HCT116 (cell line): ENCODE results near the gene BARD1.

Source experiments
- EGR1 ChIP-seq: IDR thresholded peaks from 2 replicates; pipeline ENCODE4 v1.6.1; 2012; ENCODE audit warnings: low read depth
- POLR2AphosphoS5 ChIP-seq: IDR thresholded peaks from 2 replicates; pipeline ENCODE4 v1.6.1; 2011; ENCODE audit warnings: mild to moderate bottlenecking, low read depth, low read length, moderate library complexity
- RAD21 ChIP-seq: IDR thresholded peaks from 2 replicates; pipeline ENCODE4 v1.6.1; 2012; ENCODE audit warnings: low read depth, mild to moderate bottlenecking
- SIN3A ChIP-seq: IDR thresholded peaks from 2 replicates; pipeline ENCODE4 v1.6.1; 2012; ENCODE audit warnings: low read depth
- ZNF274 ChIP-seq: fragments of 200-500 bp; sonication (Bioruptor generic); IDR thresholded peaks from 2 replicates; pipeline ENCODE4 v1.6.1; 2014; ENCODE audit warnings: mild to moderate bottlenecking, low read depth, low read length, inconsistent platforms
- TF ChIP-seq, protein P1 (sequence below): IDR thresholded peaks from 2 replicates; pipeline ENCODE4 v1.6.1; 2012; ENCODE audit warnings: low read depth
- TF ChIP-seq, protein P2 (sequence below), 3 experiments: fragments of 200-600 bp in 1 of 3; sonication (generic) in 1 of 3; IDR thresholded peaks in 2 of 3; conservative IDR thresholded peaks in 1 of 3; 2 replicates each; pipeline ENCODE4 v1.5.1; 2012 to 2017; ENCODE audit warnings: low read depth in 2 of 3, low read length in 2 of 3, antibody characterized with exemption in 1 of 3, borderline replicate concordance in 1 of 3, control low read depth in 1 of 3, mild to moderate bottlenecking in 1 of 3, mixed read lengths in 1 of 3, mixed run types in 1 of 3, moderate library complexity in 1 of 3; ENCODE audit not compliant: insufficient read depth in 1 of 3
- TF ChIP-seq, protein P3 (sequence below): IDR thresholded peaks from 2 replicates; pipeline ENCODE4 v1.6.1; 2012
- TF ChIP-seq, protein P4 (sequence below): IDR thresholded peaks from 2 replicates; pipeline ENCODE4 v1.6.1; 2011; ENCODE audit warnings: mild to moderate bottlenecking, low read length, moderate library complexity; ENCODE audit not compliant: insufficient replicate concordance; ENCODE audit errors: extremely low read depth

DNA sequence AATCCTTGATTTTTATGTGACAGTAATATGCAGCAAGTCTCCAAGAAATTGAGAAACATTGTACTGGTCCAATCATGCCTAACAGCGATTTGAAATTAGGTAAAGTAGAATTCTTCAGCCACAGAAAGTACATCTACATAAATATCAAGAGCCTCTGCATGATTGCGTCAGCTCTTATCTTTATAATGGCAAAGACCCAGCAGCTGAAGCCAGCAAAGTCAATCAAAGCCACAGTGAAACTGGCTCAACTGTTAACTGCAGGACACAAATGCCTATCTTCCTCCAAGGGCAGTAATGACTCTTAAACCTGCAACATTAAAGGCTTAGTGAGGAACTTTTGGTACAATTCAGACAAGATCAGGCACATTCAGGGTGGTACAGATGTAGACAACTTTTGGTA, 102.5 kb downstream of the BARD1 start:
- TF ChIP-seq ZNF274: no peak
- TF ChIP-seq, protein P1, sequence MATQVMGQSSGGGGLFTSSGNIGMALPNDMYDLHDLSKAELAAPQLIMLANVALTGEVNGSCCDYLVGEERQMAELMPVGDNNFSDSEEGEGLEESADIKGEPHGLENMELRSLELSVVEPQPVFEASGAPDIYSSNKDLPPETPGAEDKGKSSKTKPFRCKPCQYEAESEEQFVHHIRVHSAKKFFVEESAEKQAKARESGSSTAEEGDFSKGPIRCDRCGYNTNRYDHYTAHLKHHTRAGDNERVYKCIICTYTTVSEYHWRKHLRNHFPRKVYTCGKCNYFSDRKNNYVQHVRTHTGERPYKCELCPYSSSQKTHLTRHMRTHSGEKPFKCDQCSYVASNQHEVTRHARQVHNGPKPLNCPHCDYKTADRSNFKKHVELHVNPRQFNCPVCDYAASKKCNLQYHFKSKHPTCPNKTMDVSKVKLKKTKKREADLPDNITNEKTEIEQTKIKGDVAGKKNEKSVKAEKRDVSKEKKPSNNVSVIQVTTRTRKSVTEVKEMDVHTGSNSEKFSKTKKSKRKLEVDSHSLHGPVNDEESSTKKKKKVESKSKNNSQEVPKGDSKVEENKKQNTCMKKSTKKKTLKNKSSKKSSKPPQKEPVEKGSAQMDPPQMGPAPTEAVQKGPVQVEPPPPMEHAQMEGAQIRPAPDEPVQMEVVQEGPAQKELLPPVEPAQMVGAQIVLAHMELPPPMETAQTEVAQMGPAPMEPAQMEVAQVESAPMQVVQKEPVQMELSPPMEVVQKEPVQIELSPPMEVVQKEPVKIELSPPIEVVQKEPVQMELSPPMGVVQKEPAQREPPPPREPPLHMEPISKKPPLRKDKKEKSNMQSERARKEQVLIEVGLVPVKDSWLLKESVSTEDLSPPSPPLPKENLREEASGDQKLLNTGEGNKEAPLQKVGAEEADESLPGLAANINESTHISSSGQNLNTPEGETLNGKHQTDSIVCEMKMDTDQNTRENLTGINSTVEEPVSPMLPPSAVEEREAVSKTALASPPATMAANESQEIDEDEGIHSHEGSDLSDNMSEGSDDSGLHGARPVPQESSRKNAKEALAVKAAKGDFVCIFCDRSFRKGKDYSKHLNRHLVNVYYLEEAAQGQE: no peak
- TF ChIP-seq, protein P2, sequence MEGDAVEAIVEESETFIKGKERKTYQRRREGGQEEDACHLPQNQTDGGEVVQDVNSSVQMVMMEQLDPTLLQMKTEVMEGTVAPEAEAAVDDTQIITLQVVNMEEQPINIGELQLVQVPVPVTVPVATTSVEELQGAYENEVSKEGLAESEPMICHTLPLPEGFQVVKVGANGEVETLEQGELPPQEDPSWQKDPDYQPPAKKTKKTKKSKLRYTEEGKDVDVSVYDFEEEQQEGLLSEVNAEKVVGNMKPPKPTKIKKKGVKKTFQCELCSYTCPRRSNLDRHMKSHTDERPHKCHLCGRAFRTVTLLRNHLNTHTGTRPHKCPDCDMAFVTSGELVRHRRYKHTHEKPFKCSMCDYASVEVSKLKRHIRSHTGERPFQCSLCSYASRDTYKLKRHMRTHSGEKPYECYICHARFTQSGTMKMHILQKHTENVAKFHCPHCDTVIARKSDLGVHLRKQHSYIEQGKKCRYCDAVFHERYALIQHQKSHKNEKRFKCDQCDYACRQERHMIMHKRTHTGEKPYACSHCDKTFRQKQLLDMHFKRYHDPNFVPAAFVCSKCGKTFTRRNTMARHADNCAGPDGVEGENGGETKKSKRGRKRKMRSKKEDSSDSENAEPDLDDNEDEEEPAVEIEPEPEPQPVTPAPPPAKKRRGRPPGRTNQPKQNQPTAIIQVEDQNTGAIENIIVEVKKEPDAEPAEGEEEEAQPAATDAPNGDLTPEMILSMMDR (IDR thresholded peaks at IDR 0.05 in 2 of 3, conservative IDR thresholded peaks at IDR 0.05 in 1 of 3; ENCODE audit: borderline replicate concordance in 1 of 3, insufficient read depth in 1 of 3, low read depth in 2 of 3, low read length in 2 of 3): no peak
- TF ChIP-seq POLR2AphosphoS5: no peak
- TF ChIP-seq, protein P3, sequence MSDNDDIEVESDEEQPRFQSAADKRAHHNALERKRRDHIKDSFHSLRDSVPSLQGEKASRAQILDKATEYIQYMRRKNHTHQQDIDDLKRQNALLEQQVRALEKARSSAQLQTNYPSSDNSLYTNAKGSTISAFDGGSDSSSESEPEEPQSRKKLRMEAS: no peak
- no peak for TF ChIP-seq RAD21
- no peak for TF ChIP-seq SIN3A
- TF ChIP-seq, protein P4, sequence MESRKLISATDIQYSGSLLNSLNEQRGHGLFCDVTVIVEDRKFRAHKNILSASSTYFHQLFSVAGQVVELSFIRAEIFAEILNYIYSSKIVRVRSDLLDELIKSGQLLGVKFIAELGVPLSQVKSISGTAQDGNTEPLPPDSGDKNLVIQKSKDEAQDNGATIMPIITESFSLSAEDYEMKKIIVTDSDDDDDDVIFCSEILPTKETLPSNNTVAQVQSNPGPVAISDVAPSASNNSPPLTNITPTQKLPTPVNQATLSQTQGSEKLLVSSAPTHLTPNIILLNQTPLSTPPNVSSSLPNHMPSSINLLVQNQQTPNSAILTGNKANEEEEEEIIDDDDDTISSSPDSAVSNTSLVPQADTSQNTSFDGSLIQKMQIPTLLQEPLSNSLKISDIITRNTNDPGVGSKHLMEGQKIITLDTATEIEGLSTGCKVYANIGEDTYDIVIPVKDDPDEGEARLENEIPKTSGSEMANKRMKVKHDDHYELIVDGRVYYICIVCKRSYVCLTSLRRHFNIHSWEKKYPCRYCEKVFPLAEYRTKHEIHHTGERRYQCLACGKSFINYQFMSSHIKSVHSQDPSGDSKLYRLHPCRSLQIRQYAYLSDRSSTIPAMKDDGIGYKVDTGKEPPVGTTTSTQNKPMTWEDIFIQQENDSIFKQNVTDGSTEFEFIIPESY: no peak
- no peak for TF ChIP-seq EGR1
